ENCODE data around the gene SEMA4C.

DNA sequence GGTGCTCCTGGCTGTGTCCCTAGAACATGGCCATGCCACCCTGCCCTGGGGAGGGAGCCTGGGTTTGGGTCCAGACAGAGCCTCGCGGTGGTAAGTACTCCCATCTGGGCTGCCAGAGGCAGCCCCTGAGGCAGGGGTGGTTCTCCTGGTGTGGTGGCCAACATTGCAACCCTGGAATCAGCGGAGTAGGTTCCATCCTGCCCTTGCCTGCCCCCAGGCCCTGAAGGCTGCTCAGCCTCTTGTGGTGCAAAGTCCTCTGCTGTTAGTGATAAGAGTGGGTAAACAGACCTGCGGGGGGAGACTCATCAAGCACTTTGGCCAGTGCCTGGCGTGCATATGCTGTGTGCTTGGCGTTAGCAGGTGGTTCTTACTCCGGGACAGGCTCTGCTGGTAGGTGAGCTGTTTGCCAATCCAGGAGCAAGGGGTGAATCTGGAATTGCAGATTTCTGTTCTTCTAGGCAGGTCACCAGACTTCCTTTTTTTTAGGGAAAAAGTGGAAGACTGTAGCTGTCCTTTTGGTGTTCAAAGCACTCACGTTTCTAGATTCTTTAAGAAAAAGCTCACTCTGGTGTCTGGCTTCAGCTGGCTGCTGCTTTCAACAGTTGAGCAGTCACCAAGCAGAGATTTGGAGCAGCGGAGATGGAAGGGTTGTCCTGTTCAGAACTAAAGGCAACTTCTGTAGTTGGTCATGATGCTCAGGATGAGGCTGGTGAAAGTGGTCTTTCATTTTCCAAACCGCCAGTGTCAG is 50.6 kb downstream of the SEMA4C start:
- TF ChIP-seq, protein P1, sequence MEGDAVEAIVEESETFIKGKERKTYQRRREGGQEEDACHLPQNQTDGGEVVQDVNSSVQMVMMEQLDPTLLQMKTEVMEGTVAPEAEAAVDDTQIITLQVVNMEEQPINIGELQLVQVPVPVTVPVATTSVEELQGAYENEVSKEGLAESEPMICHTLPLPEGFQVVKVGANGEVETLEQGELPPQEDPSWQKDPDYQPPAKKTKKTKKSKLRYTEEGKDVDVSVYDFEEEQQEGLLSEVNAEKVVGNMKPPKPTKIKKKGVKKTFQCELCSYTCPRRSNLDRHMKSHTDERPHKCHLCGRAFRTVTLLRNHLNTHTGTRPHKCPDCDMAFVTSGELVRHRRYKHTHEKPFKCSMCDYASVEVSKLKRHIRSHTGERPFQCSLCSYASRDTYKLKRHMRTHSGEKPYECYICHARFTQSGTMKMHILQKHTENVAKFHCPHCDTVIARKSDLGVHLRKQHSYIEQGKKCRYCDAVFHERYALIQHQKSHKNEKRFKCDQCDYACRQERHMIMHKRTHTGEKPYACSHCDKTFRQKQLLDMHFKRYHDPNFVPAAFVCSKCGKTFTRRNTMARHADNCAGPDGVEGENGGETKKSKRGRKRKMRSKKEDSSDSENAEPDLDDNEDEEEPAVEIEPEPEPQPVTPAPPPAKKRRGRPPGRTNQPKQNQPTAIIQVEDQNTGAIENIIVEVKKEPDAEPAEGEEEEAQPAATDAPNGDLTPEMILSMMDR (IDR thresholded peaks at IDR 0.05), result no peak
- TF ChIP-seq ZFX (IDR thresholded peaks at IDR 0.05; ENCODE audit: borderline replicate concordance), result no peak
